Nephron progenitor cell (in vitro differentiated cells): Measurements from ENCODE around the gene MEGF9.

Experiments
- DNase-seq: peaks from one replicate; pipeline ENCODE4 v3.0.0; 2021
- H3K27ac Mint-ChIP-seq: 2 replicates; pipeline ENCODE4 v1.8.0; 2021; ENCODE audit warnings: mild to moderate bottlenecking, moderate library complexity, mixed read lengths
- H3K27me3 Mint-ChIP-seq: 2 replicates; pipeline ENCODE4 v1.8.0; 2021; ENCODE audit warnings: mild to moderate bottlenecking, low read depth, mixed read lengths; ENCODE audit not compliant: poor library complexity
- H3K36me3 Mint-ChIP-seq: 2 replicates; pipeline ENCODE4 v1.8.0; 2021; ENCODE audit warnings: low read depth, mixed read lengths
- H3K4me1 Mint-ChIP-seq: 2 replicates; pipeline ENCODE4 v1.8.0; 2021; ENCODE audit warnings: mixed read lengths
- H3K4me3 Mint-ChIP-seq: 2 replicates; pipeline ENCODE4 v1.8.0; 2021; ENCODE audit warnings: mild to moderate bottlenecking, moderate library complexity, mixed read lengths
- H3K9me3 Mint-ChIP-seq: 2 replicates; pipeline ENCODE4 v1.8.0; 2021; ENCODE audit warnings: mild to moderate bottlenecking, moderate library complexity, mixed read lengths
- CTCF ChIP-seq: fragments of 200-600 bp; sonication (generic); IDR thresholded peaks from 2 replicates; pipeline ENCODE4 v1.5.0; 2021; ENCODE audit warnings: antibody characterized with exemption

Gene MEGF9

DNA sequence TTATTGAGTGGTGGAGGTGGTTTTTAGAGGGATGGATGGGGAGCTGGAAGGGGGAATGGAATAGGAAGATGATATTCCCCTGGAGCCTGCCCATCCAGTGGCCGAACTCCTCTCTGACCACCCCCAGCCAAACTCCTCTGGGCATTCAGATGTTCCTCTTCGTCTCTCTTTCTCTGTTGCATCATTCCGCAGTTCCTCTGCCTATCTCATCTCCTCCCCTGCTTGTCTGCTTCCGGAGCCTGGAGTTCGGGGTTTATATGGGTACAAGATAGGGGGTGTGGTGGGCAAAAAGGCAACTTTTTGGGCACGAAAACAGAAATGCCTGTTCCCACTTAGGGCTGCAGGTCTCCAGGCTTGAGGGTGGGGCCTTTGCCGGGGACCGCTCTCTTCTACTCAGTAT lies 122.1 kb downstream of the MEGF9 start:
- no peak for TF ChIP-seq CTCF
- Mint-ChIP-seq H3K27me3 (peaks cover 7% of the 10 kb centered on the region), H3K27ac (no peak overlapping the region), H3K4me1 (peaks cover 5% of the 10 kb centered on the region), H3K9me3 (peaks cover 9% of the 10 kb centered on the region), H3K36me3 (no peaks in the 10 kb centered on the region), H3K4me3 (no peak overlapping the region)
- no peak for DNase-seq

DNA sequence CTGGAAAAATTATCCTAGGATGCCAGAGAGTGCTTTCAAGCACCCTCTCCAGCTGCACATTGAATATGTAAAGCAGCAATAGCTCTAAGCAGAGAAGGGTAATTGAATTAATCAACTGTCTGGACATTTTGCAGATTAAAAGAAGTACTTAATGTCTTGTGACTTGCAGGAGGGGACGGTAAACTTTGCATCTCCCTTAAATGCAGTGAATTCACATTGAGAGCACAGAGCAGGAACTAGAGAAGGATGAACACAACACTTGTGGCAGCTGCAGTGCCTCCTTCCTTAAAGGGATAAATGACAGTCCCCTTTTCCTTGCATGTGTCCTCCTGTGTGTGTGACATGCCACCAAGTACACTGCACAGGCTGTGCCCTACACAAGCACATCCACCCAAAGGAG lies 126.9 kb downstream of the MEGF9 start:
- Mint-ChIP-seq H3K4me3 (no peak overlapping the region), H3K9me3 (peaks cover 8% of the 10 kb centered on the region), H3K4me1 (peaks cover 11% of the 10 kb centered on the region), H3K36me3 (no peaks in the 10 kb centered on the region), H3K27ac (peak overlapping the region; percentile 36), H3K27me3 (peaks cover 23% of the 10 kb centered on the region)
- no peak for TF ChIP-seq CTCF
- no peak for DNase-seq

GRCh38 chr9:120583958-120584369 lies 130.3 kb downstream of the MEGF9 start:
- Mint-ChIP-seq H3K27ac (no peak overlapping the region), H3K4me1 (peaks cover 20% of the 10 kb centered on the region), H3K4me3 (no peak overlapping the region), H3K9me3 (peaks cover 9% of the 10 kb centered on the region), H3K36me3 (no peaks in the 10 kb centered on the region), H3K27me3 (peaks cover 26% of the 10 kb centered on the region)
- TF ChIP-seq CTCF = no peak
- DNase-seq = no peak

DNA sequence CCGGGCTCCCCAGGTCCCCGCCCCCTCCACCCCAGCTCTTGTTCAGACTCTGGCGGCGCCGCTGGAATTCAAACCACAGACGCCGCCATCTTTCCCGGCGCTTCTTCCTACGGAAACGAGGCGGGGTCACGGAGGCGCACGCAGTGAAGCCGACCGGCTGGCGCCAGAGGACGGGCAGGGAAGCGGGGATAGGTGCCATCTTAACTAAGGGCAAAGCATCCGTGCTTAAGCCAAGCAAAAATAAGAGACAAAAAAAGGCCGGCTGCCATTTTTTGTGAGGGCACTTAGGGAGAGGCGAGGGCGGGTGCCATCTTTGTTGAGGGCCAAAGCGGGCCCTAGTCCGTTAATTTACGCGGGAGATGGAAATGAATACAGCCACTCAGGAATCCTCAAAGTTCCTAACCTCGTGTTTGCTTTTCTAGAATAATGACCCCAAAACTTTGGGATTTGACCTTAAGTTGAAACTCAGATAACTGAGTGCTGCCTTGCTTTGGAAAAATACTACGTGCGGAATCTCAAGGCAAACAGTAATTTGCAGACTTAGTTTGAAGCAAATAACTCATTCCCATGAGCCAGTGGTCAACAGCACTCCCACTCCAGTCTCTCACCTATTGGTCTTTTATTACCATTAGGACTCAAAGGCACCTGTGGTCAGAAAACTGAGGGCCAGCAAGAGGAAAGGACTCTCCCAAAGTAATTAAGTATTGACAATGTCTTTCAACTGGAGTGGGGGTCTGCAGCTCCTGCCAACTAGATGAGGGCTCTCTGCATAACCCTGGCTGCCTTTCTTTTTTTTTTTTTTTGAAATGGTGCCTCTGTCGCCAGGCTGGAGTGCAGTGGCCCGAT lies 134.0 kb downstream of the MEGF9 start, which contains the start of gene CDK5RAP2:
TSS of gene CDK5RAP2 (minus strand) at position 117 of the 846 bp plus-strand sequence. CDS start 189 bp downstream, outside the sequence.
- peaks cover 35% of the 10 kb centered on the region for H3K4me1 Mint-ChIP-seq
- H3K27me3 Mint-ChIP-seq = peaks cover 21% of the 10 kb centered on the region
- no peak for TF ChIP-seq CTCF
- peak; percentile 89 for DNase-seq
- H3K9me3 Mint-ChIP-seq = peaks cover 9% of the 10 kb centered on the region
- H3K4me3 Mint-ChIP-seq = peak within 1 kb of the TSS; percentile 98
- H3K36me3 Mint-ChIP-seq = peaks cover 23% of the 10 kb centered on the region
- peak within 1 kb of the TSS; percentile 66 for H3K27ac Mint-ChIP-seq

DNA sequence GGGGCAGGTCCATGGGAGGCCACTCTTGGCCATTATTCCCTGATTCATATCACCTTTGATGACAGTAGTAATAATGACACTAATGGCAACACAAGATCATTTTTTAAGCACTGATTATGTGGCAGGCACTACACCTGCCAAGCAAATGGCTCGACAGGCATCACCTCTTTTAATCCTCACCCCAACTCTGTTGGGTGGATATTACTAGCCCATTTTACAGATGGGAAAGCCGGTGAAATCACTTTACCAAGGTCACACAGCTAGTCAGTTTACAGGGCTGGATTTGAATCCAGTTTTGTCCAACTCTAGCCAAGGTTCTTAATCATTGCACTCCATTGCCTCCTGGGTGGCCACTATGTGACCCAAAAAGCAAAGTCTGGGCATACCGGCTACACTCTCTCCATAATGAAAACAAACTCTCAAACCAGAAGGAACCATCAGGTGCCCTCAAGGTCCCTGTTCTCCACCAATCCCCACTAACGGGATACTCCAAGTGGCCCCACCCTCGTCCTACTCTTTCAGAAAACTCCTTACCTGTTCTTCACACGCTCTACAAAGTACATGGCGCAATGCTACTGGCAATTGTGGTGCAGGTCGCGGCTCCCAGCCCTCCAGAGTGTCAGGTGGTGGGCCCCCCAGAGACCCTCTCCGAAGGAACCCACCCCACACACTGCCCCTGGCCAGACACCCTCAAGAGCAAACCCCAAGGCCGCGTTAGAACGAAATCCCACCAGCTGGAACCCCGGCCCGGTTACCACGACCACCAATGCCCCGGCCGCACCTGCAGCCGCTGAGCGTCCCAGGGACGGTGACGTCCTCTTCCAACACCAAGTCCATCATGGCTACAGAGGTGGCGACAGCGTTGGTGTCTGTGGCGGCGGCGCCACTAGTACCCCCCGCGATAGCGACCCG lies 134.9 kb downstream of the MEGF9 start:
- Mint-ChIP-seq H3K4me3 (peak overlapping the region; percentile 98), H3K36me3 (peaks cover 23% of the 10 kb centered on the region), H3K9me3 (peaks cover 9% of the 10 kb centered on the region), H3K27me3 (peaks cover 14% of the 10 kb centered on the region), H3K4me1 (peaks cover 30% of the 10 kb centered on the region), H3K27ac (peak overlapping the region; percentile 66)
- no peak for DNase-seq
- no peak for TF ChIP-seq CTCF
